Natural killer cell (primary cell): ENCODE measurements around the gene HSD3B1. TPM values are rescaled to one million over a fixed set of nuclear protein-coding genes. Genes with fewer than 3 reads are reported as not detected.

Source experiments
- ATAC-seq, 3 donors: fragments of 150-1000 bp in 2 of 3; fragments of 200-7000 bp in 1 of 3; cut with Tn5 transposase; 1 replicate in 1 of 3; 2 replicates in 2 of 3; pipeline ENCODE4 v1.10.0; 2021; ENCODE audit warnings: mild to moderate bottlenecking in 2 of 3, moderate library complexity in 2 of 3
- DNase-seq, 2 donors: peaks; one replicate each; pipeline versions ENCODE4 v3.0.0 to v3.0.0-alpha.2; 2013 to 2021; ENCODE audit warnings: mixed read lengths in 1 of 2
- H3K27ac ChIP-seq: one replicate; pipeline ENCODE4 v1.5.1; 2013; ENCODE audit warnings: mild to moderate bottlenecking, low read length
- H3K27me3 ChIP-seq: one replicate; pipeline ENCODE4 v1.6.1; 2013; ENCODE audit warnings: low read length; ENCODE audit not compliant: control insufficient read depth, insufficient read depth
- H3K36me3 ChIP-seq: one replicate; pipeline ENCODE4 v1.6.1; 2013; ENCODE audit warnings: low read length; ENCODE audit not compliant: control insufficient read depth, insufficient read depth
- H3K4me1 ChIP-seq: one replicate; pipeline ENCODE4 v1.6.1; 2013; ENCODE audit warnings: low read length; ENCODE audit not compliant: control insufficient read depth, insufficient read depth
- H3K4me3 ChIP-seq: one replicate; pipeline ENCODE4 v1.5.1; 2013; ENCODE audit warnings: low read length
- H3K9me3 ChIP-seq: one replicate; pipeline ENCODE4 v1.6.1; 2013; ENCODE audit warnings: low read length; ENCODE audit not compliant: control insufficient read depth, insufficient read depth
- H3K27ac Mint-ChIP-seq, 2 donors: one replicate each; pipeline ENCODE4 v1.8.0; 2022; ENCODE audit warnings: mild to moderate bottlenecking in 2 of 2, mixed read lengths in 2 of 2, moderate library complexity in 1 of 2
- H3K27me3 Mint-ChIP-seq, 2 donors: one replicate each; pipeline ENCODE4 v1.8.0; 2022; ENCODE audit warnings: low read depth in 2 of 2, mixed read lengths in 2 of 2
- H3K36me3 Mint-ChIP-seq: one replicate; pipeline ENCODE4 v1.8.0; 2022; ENCODE audit warnings: mixed read lengths
- H3K4me1 Mint-ChIP-seq, 2 donors: one replicate each; pipeline ENCODE4 v1.8.0; 2022; ENCODE audit warnings: mixed read lengths in 2 of 2
- H3K4me3 Mint-ChIP-seq: one replicate; pipeline ENCODE4 v1.8.0; 2022; ENCODE audit warnings: mild to moderate bottlenecking, moderate library complexity, mixed read lengths
- H3K9me3 Mint-ChIP-seq, 2 donors: one replicate each; pipeline ENCODE4 v1.8.0; 2022; ENCODE audit warnings: mixed read lengths in 2 of 2
- CTCF ChIP-seq: fragments of 200-600 bp; IDR thresholded peaks from one replicate; pipeline ENCODE4 v1.8.0; 2022; ENCODE audit warnings: antibody characterized with exemption
- WGBS: methylation state at CpG from one replicate; pipeline ENCODE4 v1.1.7; 2013; ENCODE audit warnings: missing lambda C conversion rate; ENCODE audit not compliant: insufficient coverage; 5-methylcytosine and 5-hydroxymethylcytosine counted together
- intact Hi-C: fragments of 100-400 bp; cut with micrococcal nuclease; formaldehyde crosslinking; loops from one replicate; pipeline ENCODE4 v1.14.2; 2022
- total RNA-seq, 4 donors: library from RNA; stranded (reverse); fragments of 120-200 nt in 1 of 4; gene quantifications; one replicate each; pipeline versions ENCODE4 v1.2.3 to v1.2.4, GENCODE V29; 2013 to 2022

The HSD3B1 gene
- total RNA-seq, 3 donors from 2014 or later (not counting 1 experiment from before 2014, with no cell fraction given), result not detected

GRCh38 chr1:119467219-119467618 is 39.8 kb upstream of the HSD3B1 start:
- peaks cover 0 to 3% of the 10 kb centered on the region in 2 donors for H3K9me3 Mint-ChIP-seq
- ATAC-seq, result no peak
- WGBS, result 95% methylated on average over 1 of the region's 1 CpG
- no peak overlapping the region for H3K4me3 Mint-ChIP-seq
- intact Hi-C loops, result no loop called here
- no peaks in the 10 kb centered on the region for H3K4me1 Mint-ChIP-seq
- Histone ChIP-seq H3K27ac (no peak overlapping the region), H3K4me3 (no peak overlapping the region), H3K4me1 (no peaks in the 10 kb centered on the region), H3K9me3 (no peaks in the 10 kb centered on the region), H3K27me3 (no peaks in the 10 kb centered on the region), H3K36me3 (no peaks in the 10 kb centered on the region)
- no peak for DNase-seq
- no peaks in the 10 kb centered on the region for H3K36me3 Mint-ChIP-seq
- no peak for TF ChIP-seq CTCF
- H3K27ac Mint-ChIP-seq, result no peak overlapping the region
- H3K27me3 Mint-ChIP-seq, result peaks cover 0 to 3% of the 10 kb centered on the region in 2 donors

DNA sequence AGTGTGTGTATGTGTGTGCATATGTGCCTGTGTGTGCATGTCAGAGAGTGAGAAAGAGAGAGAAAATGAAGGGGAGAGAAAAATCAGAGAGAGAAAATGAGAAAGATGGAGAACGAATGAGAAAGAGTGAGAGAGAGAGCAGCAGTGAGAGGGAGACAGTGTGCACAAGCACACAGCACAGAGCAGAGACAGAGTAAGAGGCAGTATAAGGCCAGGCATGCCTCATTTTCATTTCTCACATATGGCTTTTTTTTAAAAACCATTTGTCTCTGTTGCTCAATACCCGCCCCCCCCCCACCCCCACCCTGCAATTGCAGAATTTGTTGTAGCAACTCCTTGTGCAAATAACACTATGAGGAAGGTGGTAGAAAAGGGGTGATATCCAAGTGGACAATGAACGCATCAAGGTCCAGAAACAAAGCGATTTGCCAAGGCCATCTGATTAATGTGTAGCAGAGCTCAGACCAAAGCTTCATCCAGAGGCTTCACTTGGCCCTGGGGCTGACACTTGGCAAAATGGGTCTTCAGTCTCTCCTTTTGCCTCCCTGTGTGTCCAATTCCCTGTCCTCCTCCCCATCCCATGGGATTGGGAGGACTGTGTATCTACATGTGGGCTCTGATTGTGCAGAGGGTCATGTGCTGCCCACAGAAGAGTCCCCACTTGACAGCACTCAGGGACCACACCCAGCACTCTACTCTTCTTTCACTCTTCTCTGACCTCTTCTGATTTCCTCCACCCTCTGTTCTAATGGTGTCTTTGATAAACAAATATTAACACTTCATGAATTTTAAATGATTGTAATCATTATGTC is 38.9 kb upstream of the HSD3B1 start:
- no peak overlapping the region for H3K27ac Mint-ChIP-seq
- no peaks in the 10 kb centered on the region for H3K4me1 Mint-ChIP-seq
- DNase-seq (no peak), ATAC-seq (no peak)
- no peaks in the 10 kb centered on the region for H3K36me3 Mint-ChIP-seq
- peaks cover 0 to 3% of the 10 kb centered on the region in 2 donors for H3K27me3 Mint-ChIP-seq
- WGBS, result 80% methylated on average over 3 of the region's 4 CpGs
- Histone ChIP-seq H3K4me1 (no peaks in the 10 kb centered on the region), H3K4me3 (no peak overlapping the region), H3K27me3 (no peaks in the 10 kb centered on the region), H3K9me3 (no peaks in the 10 kb centered on the region), H3K27ac (no peak overlapping the region), H3K36me3 (no peaks in the 10 kb centered on the region)
- H3K4me3 Mint-ChIP-seq, result no peak overlapping the region
- H3K9me3 Mint-ChIP-seq, result peaks cover 0 to 3% of the 10 kb centered on the region in 2 donors
- intact Hi-C loops, result no loop called here
- no peak for TF ChIP-seq CTCF

DNA sequence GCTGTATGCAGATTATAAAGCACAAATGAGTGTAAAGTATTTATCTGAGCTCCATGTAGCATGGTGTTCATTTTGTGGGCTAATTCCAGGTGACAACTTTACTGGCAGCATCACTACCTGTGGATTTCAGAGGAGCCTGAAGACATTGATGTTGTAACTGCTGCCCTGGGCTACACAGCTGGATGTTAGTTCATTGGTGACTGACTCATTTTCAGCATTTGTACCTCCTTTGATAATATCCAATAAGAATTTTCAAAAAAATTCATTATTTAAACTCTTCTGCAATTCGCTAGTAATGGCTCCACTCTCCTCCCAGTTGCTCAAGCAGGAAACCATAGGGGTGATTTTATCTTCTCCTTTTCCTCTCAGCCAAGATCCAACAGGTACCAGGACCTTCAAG is 37.3 kb upstream of the HSD3B1 start:
- no peaks in the 10 kb centered on the region for H3K4me1 Mint-ChIP-seq
- WGBS, result 82% methylated on average over 1 of the region's 1 CpG

More for the DNA sequence above, 37.3 kb upstream of the HSD3B1 start:
- Histone ChIP-seq H3K4me1 (no peaks in the 10 kb centered on the region), H3K4me3 (no peak overlapping the region), H3K27me3 (no peaks in the 10 kb centered on the region), H3K27ac (no peak overlapping the region), H3K36me3 (no peaks in the 10 kb centered on the region), H3K9me3 (no peaks in the 10 kb centered on the region)
- no peaks in the 10 kb centered on the region for H3K36me3 Mint-ChIP-seq
- no peak overlapping the region for H3K4me3 Mint-ChIP-seq
- ATAC-seq, result no peak
- DNase-seq, result no peak
- intact Hi-C loops, result no loop called here
- no peak for TF ChIP-seq CTCF
- H3K9me3 Mint-ChIP-seq, result peaks cover 0 to 3% of the 10 kb centered on the region in 2 donors
- H3K27me3 Mint-ChIP-seq, result peaks cover 0 to 3% of the 10 kb centered on the region in 2 donors
- no peak overlapping the region for H3K27ac Mint-ChIP-seq
